GM13977 (cell line): ENCODE measurements around the gene SHB.

Source experiments
- DNase-seq: peaks from one replicate; pipeline ENCODE4 v3.0.0; 2012; ENCODE audit warnings: low spot score
- in situ Hi-C: fragments of 300-500 bp; cut with MboI; formaldehyde crosslinking; loops from one replicate; pipeline ENCODE4 v1.12.0; 2022; ENCODE audit warnings: low sequenced_read_pairs, low pct_unique_long_range_greater_than_20kb, mixed read lengths, inconsistent platforms; ENCODE audit not compliant: unreplicated experiment
- TF ChIP-seq, protein P1 (sequence below): IDR thresholded peaks from 2 replicates; pipeline ENCODE4 v1.5.1; 2012; ENCODE audit warnings: mild to moderate bottlenecking, control low read depth; ENCODE audit not compliant: insufficient read depth; ENCODE audit errors: extremely low read depth, missing control alignments

Gene SHB

DNA sequence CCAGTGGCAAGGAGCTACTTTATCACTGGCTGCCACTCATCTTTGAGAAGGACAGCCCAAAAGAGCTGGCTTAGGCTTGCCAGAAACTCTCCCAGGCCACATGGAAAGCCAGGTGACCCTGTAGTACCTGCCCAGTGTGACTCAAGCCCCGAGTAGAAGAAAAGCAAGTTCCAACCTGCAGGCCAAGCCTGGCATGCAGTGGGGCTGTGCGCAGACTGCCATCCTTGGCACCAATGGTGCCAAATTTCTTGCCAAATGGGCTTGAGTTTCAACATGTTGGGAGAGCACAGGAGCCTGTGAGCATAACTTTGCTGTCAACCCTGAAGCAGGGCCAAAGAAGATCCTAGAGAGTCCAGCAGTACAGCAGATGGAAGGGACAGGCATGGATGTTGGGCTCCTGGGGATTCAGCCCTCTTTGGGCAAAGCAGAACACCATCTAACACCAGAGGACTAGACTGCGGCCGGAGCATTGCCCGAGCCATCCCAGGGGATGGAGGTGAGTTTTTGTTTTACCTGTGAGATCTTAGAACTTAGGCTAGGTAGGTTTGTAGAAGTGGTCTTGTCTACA, 27.3 kb upstream of the SHB start:
- in situ Hi-C loops, result loop anchor here (25.0 kb wide), 1 partner anchor 266 kb away; no protein-coding TSS in a partner anchor
- no peak for DNase-seq
- TF ChIP-seq, protein P1, sequence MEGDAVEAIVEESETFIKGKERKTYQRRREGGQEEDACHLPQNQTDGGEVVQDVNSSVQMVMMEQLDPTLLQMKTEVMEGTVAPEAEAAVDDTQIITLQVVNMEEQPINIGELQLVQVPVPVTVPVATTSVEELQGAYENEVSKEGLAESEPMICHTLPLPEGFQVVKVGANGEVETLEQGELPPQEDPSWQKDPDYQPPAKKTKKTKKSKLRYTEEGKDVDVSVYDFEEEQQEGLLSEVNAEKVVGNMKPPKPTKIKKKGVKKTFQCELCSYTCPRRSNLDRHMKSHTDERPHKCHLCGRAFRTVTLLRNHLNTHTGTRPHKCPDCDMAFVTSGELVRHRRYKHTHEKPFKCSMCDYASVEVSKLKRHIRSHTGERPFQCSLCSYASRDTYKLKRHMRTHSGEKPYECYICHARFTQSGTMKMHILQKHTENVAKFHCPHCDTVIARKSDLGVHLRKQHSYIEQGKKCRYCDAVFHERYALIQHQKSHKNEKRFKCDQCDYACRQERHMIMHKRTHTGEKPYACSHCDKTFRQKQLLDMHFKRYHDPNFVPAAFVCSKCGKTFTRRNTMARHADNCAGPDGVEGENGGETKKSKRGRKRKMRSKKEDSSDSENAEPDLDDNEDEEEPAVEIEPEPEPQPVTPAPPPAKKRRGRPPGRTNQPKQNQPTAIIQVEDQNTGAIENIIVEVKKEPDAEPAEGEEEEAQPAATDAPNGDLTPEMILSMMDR, result no peak

DNA sequence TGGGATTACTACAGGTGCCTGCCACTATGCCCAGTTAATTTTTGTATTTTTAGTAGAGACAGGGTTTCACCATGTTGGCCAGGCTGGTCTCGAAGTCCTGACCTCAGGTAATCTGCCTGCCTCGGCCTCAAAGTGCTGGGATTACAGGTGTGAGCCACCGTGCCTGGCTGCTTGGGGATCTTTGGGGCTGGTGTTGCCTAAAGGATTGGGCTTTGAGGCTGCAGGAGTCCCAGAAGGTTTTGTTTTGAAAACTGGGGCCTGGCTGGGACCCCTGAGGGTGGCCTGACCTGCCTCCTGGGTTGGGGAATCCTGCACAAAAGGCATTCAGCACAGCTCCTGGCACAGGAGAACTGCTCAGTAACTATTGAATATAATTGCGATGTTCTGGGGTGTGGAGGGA, 25.1 kb upstream of the SHB start:
- in situ Hi-C loops, result loop anchor here (25.0 kb wide), 1 partner anchor 268 kb away; no protein-coding TSS in a partner anchor
- TF ChIP-seq, protein P1, result no peak
- DNase-seq, result no peak

DNA sequence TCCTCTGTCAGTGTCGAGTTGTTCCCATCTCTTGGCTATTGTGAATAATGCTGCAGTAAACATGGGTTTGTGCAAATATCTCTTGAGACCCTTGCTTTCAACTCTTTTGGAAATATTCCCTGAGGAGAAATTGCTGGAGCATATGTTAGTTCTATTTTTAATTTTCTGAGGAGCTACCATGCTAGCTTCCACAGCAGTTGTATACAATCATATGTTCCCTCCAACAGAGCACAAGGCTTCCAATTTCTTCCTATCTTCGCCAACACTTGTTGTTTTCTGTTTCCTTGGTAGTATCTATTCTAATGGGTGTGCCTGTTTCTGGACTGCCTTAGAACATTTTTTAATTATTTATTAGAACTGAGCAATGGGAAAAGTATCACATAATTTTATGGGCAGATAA, 23.6 kb upstream of the SHB start:
- no peak for DNase-seq
- in situ Hi-C loops, result loop anchor here (25.0 kb wide), 1 partner anchor 270 kb away; no protein-coding TSS in a partner anchor
- TF ChIP-seq, protein P1, result no peak

DNA sequence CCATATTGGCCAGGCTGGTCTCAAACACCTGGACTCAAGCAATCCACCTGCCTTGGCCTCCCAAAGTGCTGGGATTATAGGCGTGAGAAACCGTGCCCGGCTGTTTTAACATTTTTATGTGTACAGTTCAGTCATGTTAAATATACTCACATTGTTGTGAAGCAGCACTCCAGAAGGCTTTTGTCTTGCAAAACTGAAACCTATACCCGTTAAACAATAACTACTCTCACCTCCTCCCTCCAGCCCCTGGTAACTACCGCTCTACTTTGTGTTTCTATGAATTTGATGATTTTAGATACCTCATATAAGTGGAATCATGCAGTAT, 23.1 kb upstream of the SHB start:
- DNase-seq, result no peak
- in situ Hi-C loops, result loop anchor here (25.0 kb wide), 1 partner anchor 270 kb away; no protein-coding TSS in a partner anchor
- TF ChIP-seq, protein P1, result no peak

DNA sequence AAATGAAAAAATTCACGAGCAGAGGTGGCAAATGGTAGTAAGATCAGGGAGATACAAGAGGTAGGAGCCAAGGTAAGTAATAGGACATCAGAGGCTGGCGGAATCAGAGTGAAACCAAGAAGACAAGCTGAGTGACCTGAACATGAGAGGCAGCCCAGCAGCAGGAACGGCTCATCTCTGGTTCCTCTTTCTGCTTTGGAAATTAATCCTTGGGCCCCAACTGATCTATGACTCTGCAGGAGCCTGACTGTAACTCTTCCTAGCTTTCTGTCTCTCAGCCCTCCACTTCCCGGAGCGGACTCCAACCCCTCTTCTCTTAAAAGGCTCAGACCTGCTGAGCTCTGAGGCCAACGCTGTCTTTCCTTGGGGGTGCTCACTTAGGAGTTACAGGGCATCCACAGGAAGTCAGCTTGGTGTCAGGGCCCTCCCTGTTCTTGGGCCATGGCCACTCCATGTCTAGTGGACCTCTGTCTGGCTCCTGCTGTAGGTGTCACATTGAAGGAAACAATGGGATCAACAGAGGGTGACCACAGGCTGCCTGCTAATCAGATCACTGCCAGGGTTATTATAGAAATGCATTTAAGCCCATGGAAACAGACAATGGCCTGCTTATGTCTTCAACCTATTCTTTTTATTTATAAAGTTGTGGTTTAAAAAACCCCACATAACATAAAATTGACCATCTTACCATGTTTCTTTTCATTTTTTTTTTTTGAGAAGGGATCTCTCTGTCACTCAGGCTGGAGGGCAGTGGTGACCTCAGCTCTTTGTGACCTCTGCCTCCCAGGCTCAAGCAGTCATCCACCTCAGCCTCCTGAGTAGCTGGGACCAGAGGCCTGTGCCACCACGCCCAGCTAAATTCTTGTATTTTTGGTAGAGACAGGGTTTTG, 22.5 kb upstream of the SHB start:
- TF ChIP-seq, protein P1, result no peak
- in situ Hi-C loops, result loop anchor here (25.0 kb wide), 1 partner anchor 271 kb away; no protein-coding TSS in a partner anchor
- DNase-seq, result peak; percentile 54

DNA sequence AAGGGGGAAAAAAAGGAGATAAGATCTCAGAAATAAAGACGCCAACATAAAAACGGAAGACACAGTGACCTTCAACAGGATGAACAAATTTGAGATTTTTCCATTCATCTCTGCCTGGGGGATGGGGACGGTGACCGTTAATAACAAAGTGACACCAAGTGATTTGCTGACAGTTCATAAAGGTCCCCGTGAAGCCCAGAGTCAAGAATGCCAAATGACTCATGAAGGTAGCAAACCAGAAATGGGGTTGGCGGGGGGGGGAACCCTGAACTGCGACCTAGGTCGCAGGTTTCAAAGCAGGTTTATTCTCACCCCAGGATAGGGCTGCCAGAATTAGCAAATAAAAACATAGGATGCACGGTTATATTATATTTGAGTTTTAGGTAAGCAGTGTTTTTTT, 21.1 kb upstream of the SHB start:
- TF ChIP-seq, protein P1, result no peak
- in situ Hi-C loops, result loop anchor here (25.0 kb wide), 1 partner anchor 272 kb away; no protein-coding TSS in a partner anchor
- DNase-seq, result no peak
